Tibial artery (tissue), 4 donors: ENCODE results near the gene RBM47.
A peak's percentile ranks its signal among the peaks of the same experiment; 100 is the strongest.

Experiments
- DNase-seq, 2 donors: peaks; one replicate each; pipeline ENCODE4 v3.0.0-alpha.2; 2019
- H3K27ac ChIP-seq, 2 donors: fragments of 200-600 bp; sonication (generic) in 1 of 2; 1 replicate in 1 of 2; 2 replicates in 1 of 2; pipeline ENCODE4 v1.5.1; 2018 to 2019; ENCODE audit warnings: mild to moderate bottlenecking in 1 of 2
- H3K27me3 ChIP-seq, 2 donors: fragments of 200-600 bp; sonication (generic) in 1 of 2; one replicate each; pipeline versions ENCODE4 v1.5.1 to v1.6.0; 2016 to 2019
- H3K36me3 ChIP-seq, 3 donors: fragments of 200-600 bp; sonication (generic) in 2 of 3; one replicate each; pipeline ENCODE4 v1.5.1; 2016 to 2019; ENCODE audit warnings: mild to moderate bottlenecking in 2 of 3
- H3K4me1 ChIP-seq, 4 donors: fragments of 200-600 bp; sonication (generic) in 2 of 4; 1 replicate in 3 of 4; 2 replicates in 1 of 4; pipeline ENCODE4 v1.5.1; 2016 to 2019
- H3K4me3 ChIP-seq, 2 donors: fragments of 200-600 bp; sonication (generic) in 1 of 2; 1 replicate in 1 of 2; 2 replicates in 1 of 2; pipeline ENCODE4 v1.5.1; 2018 to 2019; ENCODE audit warnings: mild to moderate bottlenecking in 2 of 2
- H3K9me3 ChIP-seq, 3 donors: fragments of 200-600 bp; sonication (generic) in 1 of 3; one replicate each; pipeline ENCODE4 v1.5.1; 2016 to 2019
- intact Hi-C: fragments of 100-400 bp; cut with DNase I; formaldehyde crosslinking; loops from one replicate; pipeline ENCODE4 v1.15.0; 2023; ENCODE audit warnings: low total_unique reads
- TF ChIP-seq, protein P1 (sequence below), 2 experiments: fragments of 200-600 bp in 1 of 2; fragments of 450-650 bp in 1 of 2; IDR thresholded peaks; one replicate each; pipeline ENCODE4 v1.5.1; 2017 to 2019; ENCODE audit warnings: antibody characterized with exemption in 2 of 2, mild to moderate bottlenecking in 1 of 2, moderate library complexity in 1 of 2

The RBM47 gene

GRCh38 chr4:40575846-40576245 is 53.8 kb downstream of the RBM47 start:
- TF ChIP-seq, protein P1, sequence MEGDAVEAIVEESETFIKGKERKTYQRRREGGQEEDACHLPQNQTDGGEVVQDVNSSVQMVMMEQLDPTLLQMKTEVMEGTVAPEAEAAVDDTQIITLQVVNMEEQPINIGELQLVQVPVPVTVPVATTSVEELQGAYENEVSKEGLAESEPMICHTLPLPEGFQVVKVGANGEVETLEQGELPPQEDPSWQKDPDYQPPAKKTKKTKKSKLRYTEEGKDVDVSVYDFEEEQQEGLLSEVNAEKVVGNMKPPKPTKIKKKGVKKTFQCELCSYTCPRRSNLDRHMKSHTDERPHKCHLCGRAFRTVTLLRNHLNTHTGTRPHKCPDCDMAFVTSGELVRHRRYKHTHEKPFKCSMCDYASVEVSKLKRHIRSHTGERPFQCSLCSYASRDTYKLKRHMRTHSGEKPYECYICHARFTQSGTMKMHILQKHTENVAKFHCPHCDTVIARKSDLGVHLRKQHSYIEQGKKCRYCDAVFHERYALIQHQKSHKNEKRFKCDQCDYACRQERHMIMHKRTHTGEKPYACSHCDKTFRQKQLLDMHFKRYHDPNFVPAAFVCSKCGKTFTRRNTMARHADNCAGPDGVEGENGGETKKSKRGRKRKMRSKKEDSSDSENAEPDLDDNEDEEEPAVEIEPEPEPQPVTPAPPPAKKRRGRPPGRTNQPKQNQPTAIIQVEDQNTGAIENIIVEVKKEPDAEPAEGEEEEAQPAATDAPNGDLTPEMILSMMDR (IDR thresholded peaks at IDR 0.05): no peak
- H3K27ac ChIP-seq: no peak overlapping the region

GRCh38 chr4:40573593-40574311 is 55.9 kb downstream of the RBM47 start:
- TF ChIP-seq, protein P1 (IDR thresholded peaks at IDR 0.05): no peak
- no peak overlapping the region for H3K4me3 ChIP-seq
- H3K27me3 ChIP-seq: no peaks in the 10 kb centered on the region
- H3K27ac ChIP-seq: no peak overlapping the region
- intact Hi-C loops: no loop called here
- H3K9me3 ChIP-seq: no peaks in the 10 kb centered on the region
- H3K36me3 ChIP-seq: no peaks in the 10 kb centered on the region
- peaks cover 0 to 12% (median 6%) of the 10 kb centered on the region in 4 donors for H3K4me1 ChIP-seq
- DNase-seq: peak in 1 of 2 donors; percentile 42

More at GRCh38 chr4:40575846-40576245, 53.8 kb downstream of the RBM47 start:
- H3K4me1 ChIP-seq: peaks cover 0 to 12% (median 6%) of the 10 kb centered on the region in 4 donors
- no peak for DNase-seq
- no peaks in the 10 kb centered on the region for H3K27me3 ChIP-seq
- H3K36me3 ChIP-seq: no peaks in the 10 kb centered on the region
- no peak overlapping the region for H3K4me3 ChIP-seq
- no peaks in the 10 kb centered on the region for H3K9me3 ChIP-seq
- intact Hi-C loops: no loop called here

DNA sequence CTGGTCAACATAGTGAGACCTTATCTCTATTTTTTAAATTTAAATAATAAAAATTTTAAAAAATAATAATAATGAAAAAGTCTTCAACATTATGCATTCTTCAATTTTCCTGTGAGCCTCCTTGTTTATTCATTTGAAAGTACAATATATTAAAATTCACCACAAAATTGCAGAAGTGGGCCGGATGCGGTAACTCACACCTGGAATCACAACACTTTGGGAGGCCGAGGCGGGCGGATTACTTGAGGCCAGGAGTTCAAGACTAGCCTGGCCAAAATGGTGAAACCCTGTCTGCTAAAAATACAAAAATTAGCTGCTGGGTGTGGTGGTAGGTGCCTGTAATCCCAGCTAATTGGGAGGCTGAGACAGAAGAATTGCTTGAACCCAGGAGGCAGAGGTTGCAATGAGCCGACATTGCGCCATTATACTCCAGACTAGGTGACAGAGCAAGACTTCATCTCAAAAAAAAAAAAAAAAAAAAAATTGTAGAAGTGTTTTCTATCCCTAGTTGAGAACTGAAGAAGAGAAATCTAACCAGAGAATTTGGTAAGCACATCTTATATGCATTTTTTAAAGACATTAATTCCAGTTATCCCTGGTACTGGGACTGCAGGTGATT is 56.9 kb downstream of the RBM47 start:
- DNase-seq: no peak
- Histone ChIP-seq H3K9me3 (no peaks in the 10 kb centered on the region), H3K27me3 (no peaks in the 10 kb centered on the region), H3K4me1 (peaks cover 0 to 12% (median 6%) of the 10 kb centered on the region in 4 donors), H3K4me3 (no peak overlapping the region), H3K27ac (no peak overlapping the region), H3K36me3 (no peaks in the 10 kb centered on the region)
- intact Hi-C loops: no loop called here
- TF ChIP-seq, protein P1 (IDR thresholded peaks at IDR 0.05): no peak

GRCh38 chr4:40571208-40571607 is 58.5 kb downstream of the RBM47 start:
- Histone ChIP-seq H3K4me3 (no peak overlapping the region), H3K27me3 (no peaks in the 10 kb centered on the region), H3K4me1 (no peaks in the 10 kb centered on the region), H3K27ac (no peak overlapping the region), H3K9me3 (no peaks in the 10 kb centered on the region), H3K36me3 (no peaks in the 10 kb centered on the region)
- TF ChIP-seq, protein P1 (IDR thresholded peaks at IDR 0.05): no peak
- no peak for DNase-seq
- intact Hi-C loops: no loop called here

- Histone ChIP-seq H3K27ac (no peak overlapping the region), H3K4me1 (no peaks in the 10 kb centered on the region), H3K4me3 (no peak overlapping the region), H3K27me3 (no peaks in the 10 kb centered on the region), H3K36me3 (no peaks in the 10 kb centered on the region), H3K9me3 (no peaks in the 10 kb centered on the region)
- TF ChIP-seq, protein P1 (IDR thresholded peaks at IDR 0.05): no peak
- intact Hi-C loops: no loop called here
- DNase-seq: no peak
Observed at GRCh38 chr4:40570348-40571077, 59.2 kb downstream of the RBM47 start.
